Measurements from ENCODE around the gene TSC22D2.

DNA sequence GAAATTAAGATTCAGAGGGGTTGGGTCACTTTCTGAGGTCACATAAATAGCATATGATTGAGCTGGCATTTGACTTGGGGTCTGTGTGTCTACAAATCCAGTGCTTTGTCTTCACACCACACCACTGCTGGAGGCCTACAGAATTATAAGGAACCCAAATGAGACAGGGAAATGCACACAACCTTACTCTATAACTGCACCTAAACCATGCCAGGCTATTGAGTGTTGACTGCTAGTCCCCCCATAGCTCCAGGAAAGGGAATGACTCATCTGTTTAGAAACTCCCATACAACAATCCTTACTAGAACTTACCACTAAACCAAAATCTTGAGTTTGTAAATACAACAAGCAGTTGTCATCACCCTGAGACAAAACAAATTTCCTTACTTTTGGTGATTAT, 16.9 kb upstream of the TSC22D2 start:
- TF ChIP-seq, protein P1, sequence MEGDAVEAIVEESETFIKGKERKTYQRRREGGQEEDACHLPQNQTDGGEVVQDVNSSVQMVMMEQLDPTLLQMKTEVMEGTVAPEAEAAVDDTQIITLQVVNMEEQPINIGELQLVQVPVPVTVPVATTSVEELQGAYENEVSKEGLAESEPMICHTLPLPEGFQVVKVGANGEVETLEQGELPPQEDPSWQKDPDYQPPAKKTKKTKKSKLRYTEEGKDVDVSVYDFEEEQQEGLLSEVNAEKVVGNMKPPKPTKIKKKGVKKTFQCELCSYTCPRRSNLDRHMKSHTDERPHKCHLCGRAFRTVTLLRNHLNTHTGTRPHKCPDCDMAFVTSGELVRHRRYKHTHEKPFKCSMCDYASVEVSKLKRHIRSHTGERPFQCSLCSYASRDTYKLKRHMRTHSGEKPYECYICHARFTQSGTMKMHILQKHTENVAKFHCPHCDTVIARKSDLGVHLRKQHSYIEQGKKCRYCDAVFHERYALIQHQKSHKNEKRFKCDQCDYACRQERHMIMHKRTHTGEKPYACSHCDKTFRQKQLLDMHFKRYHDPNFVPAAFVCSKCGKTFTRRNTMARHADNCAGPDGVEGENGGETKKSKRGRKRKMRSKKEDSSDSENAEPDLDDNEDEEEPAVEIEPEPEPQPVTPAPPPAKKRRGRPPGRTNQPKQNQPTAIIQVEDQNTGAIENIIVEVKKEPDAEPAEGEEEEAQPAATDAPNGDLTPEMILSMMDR (IDR thresholded peaks at IDR 0.05; ENCODE audit: low read length): no peak
- no peak for TF ChIP-seq EZH2phosphoT487 (IDR thresholded peaks at IDR 0.05; ENCODE audit: low read length)

Data from MM.1S (cell line).